Coronary artery (tissue), 2 donors: ENCODE results near the gene IQSEC3.

Source experiments
- DNase-seq: peaks from one replicate; pipeline ENCODE4 v3.0.0-alpha.2; 2017; ENCODE audit warnings: low spot score
- H3K27ac ChIP-seq, 2 donors: fragments of 200-600 bp; sonication (generic); one replicate each; pipeline ENCODE4 v1.5.1; 2016 to 2019
- H3K4me3 ChIP-seq: fragments of 200-600 bp; sonication (generic); 2 replicates; pipeline ENCODE4 v1.5.1; 2016; ENCODE audit warnings: mild to moderate bottlenecking, moderate library complexity
- CTCF ChIP-seq: fragments of 200-600 bp; sonication (generic); IDR thresholded peaks from one replicate; pipeline ENCODE4 v1.5.1; 2019; ENCODE audit warnings: antibody characterized with exemption

The IQSEC3 gene

GRCh38 chr12:108594-108993, 42.0 kb downstream of the IQSEC3 start:
- TF ChIP-seq CTCF = no peak
- DNase-seq = no peak
- no peak overlapping the region for H3K4me3 ChIP-seq
- H3K27ac ChIP-seq = no peak overlapping the region

GRCh38 chr12:109446-109845, 42.9 kb downstream of the IQSEC3 start:
- no peak overlapping the region for H3K27ac ChIP-seq
- no peak for TF ChIP-seq CTCF
- no peak for DNase-seq
- no peak overlapping the region for H3K4me3 ChIP-seq

GRCh38 chr12:109872-110271, 43.3 kb downstream of the IQSEC3 start:
- no peak overlapping the region for H3K27ac ChIP-seq
- DNase-seq = no peak
- no peak for TF ChIP-seq CTCF
- H3K4me3 ChIP-seq = no peak overlapping the region

GRCh38 chr12:111699-112493, 45.3 kb downstream of the IQSEC3 start:
- Histone ChIP-seq H3K27ac (no peak overlapping the region), H3K4me3 (no peak overlapping the region)

GRCh38 chr12:113347-113746, 46.8 kb downstream of the IQSEC3 start:
- TF ChIP-seq CTCF = no peak
- no peak for DNase-seq
- Histone ChIP-seq H3K27ac (no peak overlapping the region), H3K4me3 (no peak overlapping the region)

More at GRCh38 chr12:111699-112493, 45.3 kb downstream of the IQSEC3 start:
- no peak for DNase-seq
- TF ChIP-seq CTCF = no peak

- Histone ChIP-seq H3K4me3 (no peak overlapping the region), H3K27ac (no peak overlapping the region)
- DNase-seq = no peak
- no peak for TF ChIP-seq CTCF
Measured at GRCh38 chr12:114626-115211, 48.2 kb downstream of the IQSEC3 start.

- no peak for DNase-seq
- Histone ChIP-seq H3K27ac (no peak overlapping the region), H3K4me3 (no peak overlapping the region)
- no peak for TF ChIP-seq CTCF
Measured at GRCh38 chr12:115518-115917, 49.0 kb downstream of the IQSEC3 start.
